ENCODE data around the gene TMCC2.

- TF ChIP-seq ZFX (IDR thresholded peaks at IDR 0.05; ENCODE audit: borderline replicate concordance) (no peak), CTCF (IDR thresholded peaks at IDR 0.05) (no peak)
Measured at GRCh38 chr1:205303247-205303888, 75.6 kb downstream of the TMCC2 start.
